Measurements from ENCODE around the gene KLC1.
"Not testable (repeated sequence)": the region's sequence is repeated elsewhere in the genome, so short reads cannot be mapped to it uniquely, and the experiment has no call there.

Gene KLC1

GRCh38 chr14:103662591-103662990 lies 33.6 kb downstream of the KLC1 start:
- no peak for DNase-seq

DNA sequence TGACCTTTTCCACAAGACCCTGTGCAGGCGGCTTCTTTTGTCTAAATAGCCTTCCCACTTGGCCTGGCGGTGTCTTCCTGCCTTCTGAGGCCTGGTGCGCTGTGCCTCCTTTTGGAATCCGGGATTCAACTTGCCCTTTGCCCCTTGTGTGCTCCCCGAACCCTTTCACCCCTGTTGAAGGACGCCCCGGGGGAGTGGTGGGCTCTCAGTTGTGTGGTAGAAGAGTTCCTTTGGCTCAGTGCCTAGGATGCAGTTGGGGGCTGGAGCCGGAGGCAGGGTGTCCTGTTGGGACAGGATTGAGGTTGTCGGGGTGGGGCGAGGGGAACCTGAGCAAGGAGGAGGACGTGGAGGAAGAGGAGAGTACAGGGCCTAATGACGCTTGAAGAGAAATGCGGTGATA lies 34.5 kb downstream of the KLC1 start:
- DNase-seq, result no peak

GRCh38 chr14:103667671-103668070 lies 38.7 kb downstream of the KLC1 start:
- DNase-seq, result no peak

- DNase-seq, result no peak
These were observed 39.1 kb downstream of the KLC1 start for GRCh38 chr14:103668117-103668516.

GRCh38 chr14:103669370-103669769 lies 40.4 kb downstream of the KLC1 start:
- no peak for DNase-seq

- DNase-seq, result no peak
These were observed 42.9 kb downstream of the KLC1 start for GRCh38 chr14:103671911-103672310.

DNA sequence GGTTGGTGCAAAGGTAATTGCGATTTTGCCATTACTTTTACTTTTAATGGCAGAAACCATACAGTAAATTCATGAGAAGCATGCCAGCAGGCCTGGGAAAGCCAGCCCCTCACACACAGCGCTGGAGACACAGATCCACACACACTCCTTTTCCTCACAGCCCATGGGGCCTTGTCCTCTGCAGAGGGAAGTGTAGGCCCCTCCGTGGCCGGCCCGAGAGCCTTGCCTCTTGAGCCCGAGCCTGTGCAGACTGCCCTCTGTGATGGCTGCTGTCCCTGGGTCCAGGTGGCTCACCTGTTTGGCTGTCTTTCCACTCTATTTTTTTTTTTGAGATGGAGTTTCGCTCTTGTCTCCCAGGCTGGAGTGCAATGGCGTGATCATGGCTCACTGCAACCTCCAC lies 46.9 kb downstream of the KLC1 start:
- DNase-seq, result no peak

DNA sequence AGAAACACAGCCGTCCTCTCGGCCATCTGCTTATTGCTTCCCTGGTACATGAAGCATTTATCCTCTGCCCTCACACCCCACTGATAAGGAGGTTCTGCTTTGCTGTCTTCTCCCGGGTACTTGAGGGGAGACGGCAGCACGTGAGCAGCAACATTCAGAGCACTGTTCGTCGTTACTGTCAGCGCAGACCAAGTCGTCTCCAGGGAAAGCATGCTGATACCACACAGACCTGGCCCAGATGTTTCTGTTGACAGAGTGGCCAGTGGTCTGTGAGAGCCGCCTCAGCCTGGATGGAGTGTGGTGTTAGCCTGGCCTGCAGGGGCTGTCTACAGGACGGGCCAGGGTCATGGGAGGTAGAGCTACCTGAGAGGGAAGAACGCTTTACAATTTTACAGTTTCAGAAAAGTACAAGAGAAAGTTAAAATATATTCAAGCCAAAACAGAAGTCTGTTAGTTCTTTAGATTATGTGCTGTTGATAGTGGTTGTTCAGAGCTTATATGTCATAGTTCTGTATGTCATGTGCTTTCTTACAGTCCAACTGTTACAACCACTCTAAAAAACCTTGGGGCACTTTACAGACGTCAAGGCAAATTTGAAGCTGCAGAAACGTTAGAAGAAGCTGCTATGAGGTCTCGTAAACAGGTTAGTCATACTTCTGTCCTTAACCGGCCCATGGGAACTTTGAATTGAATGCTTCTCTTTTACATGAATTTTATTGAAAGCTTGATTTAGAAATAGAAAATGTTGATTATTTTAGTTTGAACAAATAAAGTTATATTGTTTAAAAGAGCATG lies 48.1 kb downstream of the KLC1 start:
- no peak for DNase-seq

GRCh38 chr14:103679351-103679750 lies 50.3 kb downstream of the KLC1 start:
- DNase-seq, result peak; percentile 49

GRCh38 chr14:103680491-103681231 lies 51.6 kb downstream of the KLC1 start:
- no peak for DNase-seq

DNA sequence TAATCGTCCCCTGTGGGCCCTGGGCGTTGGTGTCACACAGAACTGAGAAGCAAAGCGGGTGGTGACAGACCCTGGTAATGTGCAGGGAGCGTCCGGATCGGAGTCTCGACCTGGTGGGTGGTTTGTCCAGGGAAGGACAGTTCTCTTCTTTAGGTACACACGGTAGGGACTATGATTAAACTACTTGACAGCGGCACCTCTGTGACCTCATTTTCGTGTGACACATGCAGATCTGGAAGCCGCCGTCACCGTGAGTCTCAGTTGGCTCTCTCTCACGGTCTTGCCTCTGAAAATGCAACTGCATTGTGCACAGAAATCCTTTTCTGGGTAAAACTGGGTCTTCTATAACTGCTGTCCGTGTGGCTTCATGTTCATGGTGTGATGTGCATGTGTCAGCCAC lies 54.1 kb downstream of the KLC1 start:
- no peak for DNase-seq

- no peak for DNase-seq
These were observed 55.5 kb downstream of the KLC1 start for GRCh38 chr14:103684471-103684870.

GRCh38 chr14:103684871-103685270 lies 55.9 kb downstream of the KLC1 start:
- no peak for DNase-seq

- DNase-seq, result no peak
These were observed 56.5 kb downstream of the KLC1 start for GRCh38 chr14:103685276-103686211.

DNA sequence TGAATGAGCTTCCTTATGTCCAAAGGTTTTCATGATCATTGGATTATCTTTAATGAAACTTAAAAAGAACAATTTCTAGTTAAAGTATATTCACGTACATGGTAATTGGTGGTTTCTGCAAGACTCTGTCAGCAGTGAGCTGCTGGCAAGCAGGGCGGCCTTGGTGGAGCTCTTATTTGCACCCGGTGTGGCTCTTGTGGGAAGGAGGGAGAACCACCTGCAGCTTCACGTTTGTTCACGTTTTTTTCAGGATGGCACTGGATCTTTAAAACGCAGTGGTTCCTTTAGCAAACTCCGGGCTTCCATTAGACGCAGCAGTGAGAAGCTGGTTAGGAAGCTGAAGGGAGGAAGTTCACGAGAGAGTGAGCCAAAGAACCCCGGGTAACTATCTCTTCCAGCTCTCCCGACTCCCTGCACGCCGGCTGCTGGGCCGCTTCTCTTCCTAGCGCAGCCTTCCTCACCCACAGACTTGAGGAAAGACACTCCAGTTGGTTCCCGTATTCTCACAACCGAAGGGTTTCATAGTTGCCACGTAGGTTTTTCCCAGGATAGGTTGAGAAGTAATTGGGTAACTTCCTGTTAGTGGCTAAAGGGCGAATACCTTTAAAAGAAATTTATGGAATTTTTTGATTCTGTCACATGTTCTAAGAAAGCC lies 57.9 kb downstream of the KLC1 start:
- no peak for DNase-seq

DNA sequence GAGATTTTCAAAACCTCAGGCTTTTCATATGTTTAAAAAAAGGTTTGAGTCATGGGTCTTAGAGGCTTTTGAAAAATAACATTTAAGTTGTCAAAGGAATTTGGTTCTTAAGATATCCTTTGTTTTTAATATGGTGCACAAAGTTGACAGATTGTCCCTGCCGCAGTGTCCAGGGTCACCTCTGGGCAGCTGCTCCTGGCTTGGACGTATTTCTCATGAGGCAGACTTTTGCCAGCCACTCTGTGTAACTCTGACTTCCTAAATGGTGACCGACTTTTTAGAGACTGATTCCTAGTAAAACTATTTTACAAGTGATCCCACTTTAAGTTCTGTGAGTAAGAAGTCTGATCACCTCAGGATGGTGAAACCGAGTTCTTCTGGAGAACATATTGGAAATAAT lies 58.7 kb downstream of the KLC1 start:
- no peak for DNase-seq

DNA sequence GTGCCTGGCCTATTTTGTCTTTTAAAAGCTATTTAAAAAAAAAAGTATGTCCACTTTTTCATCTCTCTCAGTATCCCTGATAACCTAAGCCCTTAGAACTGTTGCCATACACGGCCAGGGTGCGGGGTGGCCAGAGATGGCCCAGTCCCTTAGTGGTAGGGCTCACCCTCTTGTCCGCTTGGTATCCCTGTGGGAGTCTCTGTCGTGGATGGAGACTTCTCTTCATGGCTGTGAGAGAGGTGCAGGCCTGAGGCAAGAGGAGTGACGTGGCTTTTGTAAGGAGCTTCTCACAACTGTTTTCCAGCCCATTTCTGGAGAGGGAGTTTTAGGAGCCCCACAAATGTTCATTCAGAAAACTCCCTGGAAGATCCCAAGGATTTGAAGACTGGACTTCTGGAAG lies 59.4 kb downstream of the KLC1 start:
- no peak for DNase-seq

DNA sequence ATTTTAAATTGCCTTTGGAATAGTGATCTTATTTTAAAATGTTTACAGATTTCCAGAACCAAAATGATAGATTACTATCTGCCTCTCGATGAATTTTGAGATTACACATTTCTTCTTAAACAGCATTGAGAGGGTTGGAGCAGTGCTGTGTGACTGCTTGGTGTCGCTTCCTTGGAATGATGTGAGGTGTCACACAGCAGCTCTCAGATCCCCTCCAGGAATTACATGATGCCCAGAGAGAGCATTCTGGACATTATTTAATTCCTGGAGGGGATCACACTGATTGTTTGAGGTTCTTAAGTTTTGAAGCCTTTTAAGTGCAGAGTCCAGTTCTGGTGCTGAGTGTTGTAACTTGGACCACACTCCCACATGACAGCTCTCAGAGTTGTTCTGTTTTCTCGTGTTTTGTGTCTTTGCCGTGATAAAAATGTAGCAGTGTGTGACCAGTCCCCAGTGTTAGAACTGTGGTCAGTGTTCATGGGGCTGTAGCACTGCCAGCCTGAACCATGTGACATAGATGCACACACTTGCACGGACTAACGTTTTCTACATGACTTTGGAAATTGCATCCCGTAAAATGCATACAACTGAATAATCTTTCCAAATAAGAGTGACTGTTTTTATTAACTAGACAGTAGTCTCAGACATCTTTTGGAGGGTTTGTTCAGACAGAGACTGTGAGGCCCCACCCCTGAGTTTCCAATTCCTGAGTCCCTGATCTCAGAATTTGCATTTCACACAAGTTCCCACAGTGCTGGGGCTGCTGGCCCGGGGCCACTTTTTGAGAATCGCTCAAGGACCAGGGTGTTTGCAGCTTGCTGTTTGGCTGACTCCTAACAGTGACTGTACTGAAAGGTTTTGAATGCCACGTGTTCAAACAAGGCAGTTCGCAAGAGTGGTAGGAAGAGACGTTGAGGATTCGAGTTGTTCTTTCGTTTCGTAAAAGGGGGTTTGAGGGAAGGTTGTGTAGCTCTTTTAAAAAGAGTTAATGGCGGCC lies 60.2 kb downstream of the KLC1 start:
- DNase-seq, result no peak

- DNase-seq, result no peak
These were observed 61.3 kb downstream of the KLC1 start for GRCh38 chr14:103690332-103690731.

DNA sequence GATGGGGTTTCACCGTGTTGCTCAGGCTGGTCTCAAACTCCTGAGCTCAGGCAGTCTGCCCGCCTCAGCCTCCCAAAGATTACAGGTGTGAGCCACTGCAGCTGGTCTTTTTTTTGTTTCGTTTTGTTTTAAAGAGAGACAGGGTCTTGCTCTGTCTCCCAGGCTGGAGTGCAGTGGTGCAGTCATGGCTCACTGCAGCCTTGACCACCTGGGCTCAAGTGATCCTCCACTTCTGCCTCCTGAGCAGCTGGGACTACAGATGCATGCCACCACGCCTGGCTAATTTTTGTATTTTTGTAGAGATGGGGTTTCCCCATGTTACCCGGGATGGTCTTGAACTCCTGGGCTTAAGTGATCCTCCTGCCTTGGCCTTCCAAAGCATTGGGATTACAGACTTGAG lies 62.6 kb downstream of the KLC1 start:
- DNase-seq, result not testable (repeated sequence)

GRCh38 chr14:103692159-103692558 lies 63.1 kb downstream of the KLC1 start:
- no peak for DNase-seq
